ENCODE measurements around the gene ARMC9. TPM values are rescaled to one million over a fixed set of nuclear protein-coding genes. Genes with fewer than 3 reads are reported as not detected.
"Not testable (repeated sequence)": the region's sequence is repeated elsewhere in the genome, so short reads cannot be mapped to it uniquely, and the experiment has no call there.

The ARMC9 gene
- total RNA-seq, 1 experiment from 2014 or later, result 16.4 TPM

- TF ChIP-seq REST (IDR thresholded peaks at IDR 0.05; ENCODE audit: low read depth), result no peak
Observed at GRCh38 chr2:231177156-231178025, 21.0 kb upstream of the ARMC9 start (continued).

- H4K20me1 ChIP-seq (ENCODE audit: insufficient read depth); H3K9me2 ChIP-seq (ENCODE audit: insufficient read depth); DNase-seq (ENCODE audit: low read depth, low spot score); H3K4me3 ChIP-seq (replicated peaks in 1 of 2; ENCODE audit: low read depth in 1 of 2, low read length in 2 of 2); H3K36me3 ChIP-seq (ENCODE audit: control insufficient read depth in 1 of 2, insufficient read depth in 2 of 2, low read length in 2 of 2); RAD21 ChIA-PET (ENCODE audit: low non-redundant PET in 1 of 2, low total read pairs in 2 of 2, uncharacterized antibody in 2 of 2, unreplicated experiment in 2 of 2); BruUV-seq (replicated peaks); H3K27ac ChIP-seq (ENCODE audit: low read depth, low read length); intact Hi-C loops (cut with micrococcal nuclease); H3K79me2 ChIP-seq (ENCODE audit: insufficient read depth, low read length); H3K9ac ChIP-seq (ENCODE audit: low read length); H2AFZ ChIP-seq (ENCODE audit: low read depth, low read length, poor library complexity, severe bottlenecking); CTCF ChIA-PET; H3K9me3 ChIP-seq (ENCODE audit: control insufficient read depth in 1 of 2, insufficient read depth in 1 of 2, low read depth in 1 of 2, low read length in 2 of 2); POLR2A ChIA-PET; H3K27me3 ChIP-seq (ENCODE audit: insufficient read depth, low read length); H3K4me2 ChIP-seq (ENCODE audit: low read length); ATAC-seq: not testable (repeated sequence)
- peaks cover 2 to 34% of the 10 kb centered on the region in 2 experiments; a peak in 3 of 4 replicates for H3K4me1 ChIP-seq (ENCODE audit: control insufficient read depth in 1 of 2, insufficient read depth in 2 of 2, low read length in 2 of 2)
Observed at GRCh38 chr2:231178805-231179204, 19.6 kb upstream of the ARMC9 start.
